Astrocyte (in vitro differentiated cells and primary cell): ENCODE data around the gene RAB11FIP4. TPM values are rescaled to one million over a fixed set of nuclear protein-coding genes. Genes with fewer than 3 reads are reported as not detected.

Experiments used
- DNase-seq: peaks from one replicate; pipeline ENCODE4 v3.0.0-alpha.2; 2010; ENCODE audit warnings: low read depth
- FAIRE-seq: peaks from 2 replicates; lab custom pipeline; 2011; peaks lifted over from hg19 to GRCh38; lab: Jason Lieb, UNC
- H2AFZ ChIP-seq: 2 replicates; pipeline ENCODE4 v1.6.0; 2012; ENCODE audit warnings: low read depth, low read length, inconsistent platforms
- H3K27ac ChIP-seq: 2 replicates; pipeline ENCODE4 v1.5.1; 2011; ENCODE audit warnings: low read depth, low read length, inconsistent platforms
- H3K27me3 ChIP-seq: 2 replicates; pipeline ENCODE4 v1.6.0; 2011; ENCODE audit warnings: low read length, inconsistent platforms; ENCODE audit not compliant: insufficient read depth
- H3K36me3 ChIP-seq: 2 replicates; pipeline ENCODE4 v1.5.1; 2011; ENCODE audit warnings: low read length, inconsistent platforms; ENCODE audit not compliant: insufficient read depth
- H3K4me1 ChIP-seq: 2 replicates; pipeline ENCODE4 v1.5.1; 2011; ENCODE audit warnings: low read length, inconsistent platforms; ENCODE audit not compliant: insufficient read depth
- H3K4me2 ChIP-seq: 2 replicates; pipeline ENCODE4 v1.6.0; 2012; ENCODE audit warnings: low read length, inconsistent platforms
- H3K4me3 ChIP-seq: 2 replicates; pipeline ENCODE4 v1.5.1; 2011; ENCODE audit warnings: low read depth, mild to moderate bottlenecking, low read length, inconsistent platforms; ENCODE audit not compliant: insufficient read depth
- H3K79me2 ChIP-seq: 2 replicates; pipeline ENCODE4 v1.6.0; 2012; ENCODE audit warnings: mild to moderate bottlenecking, low read length, inconsistent platforms; ENCODE audit not compliant: insufficient read depth
- H3K9ac ChIP-seq: 2 replicates; pipeline ENCODE4 v1.6.0; 2012; ENCODE audit warnings: mild to moderate bottlenecking, low read length, inconsistent platforms
- H3K9me3 ChIP-seq: 2 replicates; pipeline ENCODE4 v1.5.1; 2012; ENCODE audit warnings: low read depth, mild to moderate bottlenecking, low read length, inconsistent platforms; ENCODE audit not compliant: insufficient read depth
- H4K20me1 ChIP-seq: 2 replicates; pipeline ENCODE4 v1.6.0; 2012; ENCODE audit warnings: low read length, inconsistent platforms; ENCODE audit not compliant: insufficient read depth
- H3K27ac Mint-ChIP-seq: one replicate; pipeline ENCODE4 v1.8.0; 2021; ENCODE audit warnings: mild to moderate bottlenecking, mixed read lengths; ENCODE audit not compliant: unreplicated experiment
- H3K27me3 Mint-ChIP-seq: one replicate; pipeline ENCODE4 v1.8.0; 2021; ENCODE audit warnings: low read depth, mixed read lengths; ENCODE audit not compliant: unreplicated experiment
- H3K36me3 Mint-ChIP-seq: one replicate; pipeline ENCODE4 v1.8.0; 2021; ENCODE audit warnings: low read depth, mixed read lengths; ENCODE audit not compliant: unreplicated experiment
- H3K4me1 Mint-ChIP-seq: one replicate; pipeline ENCODE4 v1.8.0; 2021; ENCODE audit warnings: low read depth, mixed read lengths; ENCODE audit not compliant: unreplicated experiment
- H3K4me3 Mint-ChIP-seq: one replicate; pipeline ENCODE4 v1.8.0; 2021; ENCODE audit warnings: mild to moderate bottlenecking, moderate library complexity, mixed read lengths; ENCODE audit not compliant: unreplicated experiment
- H3K9me3 Mint-ChIP-seq: one replicate; pipeline ENCODE4 v1.8.0; 2021; ENCODE audit warnings: mild to moderate bottlenecking, mixed read lengths; ENCODE audit not compliant: unreplicated experiment
- CTCF ChIP-seq: IDR thresholded peaks from 2 replicates; pipeline ENCODE4 v1.5.1; 2011; ENCODE audit warnings: low read depth, mild to moderate bottlenecking, inconsistent platforms, low read length, moderate library complexity; ENCODE audit not compliant: insufficient read depth
- EZH2 ChIP-seq: IDR thresholded peaks from 2 replicates; pipeline ENCODE4 v1.6.1; 2012; ENCODE audit warnings: mild to moderate bottlenecking, low read length, inconsistent platforms; ENCODE audit not compliant: insufficient read depth
- total RNA-seq: library from RNA; stranded (reverse); gene quantifications from 2 replicates; pipeline ENCODE4 v1.2.1, GENCODE V29; 2021

The RAB11FIP4 gene
- total RNA-seq, 1 donor from 2014 or later: 4.4 TPM

- peaks cover 10% of the 10 kb centered on the region for H3K4me1 Mint-ChIP-seq
- no peak for FAIRE-seq
- no peak overlapping the region for H3K27ac Mint-ChIP-seq
Measured at GRCh38 chr17:31512104-31512740, 120.7 kb downstream of the RAB11FIP4 start.

GRCh38 chr17:31512796-31513195, 121.3 kb downstream of the RAB11FIP4 start:
- H3K27me3 Mint-ChIP-seq: peaks cover 59% of the 10 kb centered on the region
- H3K4me1 Mint-ChIP-seq: peaks cover 10% of the 10 kb centered on the region
- H3K9me3 Mint-ChIP-seq: peaks cover 3% of the 10 kb centered on the region
- Histone ChIP-seq H3K4me3 (no peak overlapping the region), H3K36me3 (no peaks in the 10 kb centered on the region), H4K20me1 (no peaks in the 10 kb centered on the region), H3K4me2 (no peak overlapping the region), H3K4me1 (peaks cover 6% of the 10 kb centered on the region), H3K9me3 (no peaks in the 10 kb centered on the region), H2AFZ (no peak overlapping the region), H3K79me2 (no peaks in the 10 kb centered on the region), H3K27me3 (peaks cover 2% of the 10 kb centered on the region), H3K9ac (no peak overlapping the region), H3K27ac (no peak overlapping the region)
- no peaks in the 10 kb centered on the region for H3K36me3 Mint-ChIP-seq
- H3K27ac Mint-ChIP-seq: no peak overlapping the region
- FAIRE-seq (no peak), DNase-seq (no peak)
- TF ChIP-seq CTCF (no peak), EZH2 (no peak)
- no peak overlapping the region for H3K4me3 Mint-ChIP-seq

More at GRCh38 chr17:31512104-31512740, 120.7 kb downstream of the RAB11FIP4 start:
- no peak overlapping the region for H2AFZ ChIP-seq
- H3K36me3 ChIP-seq: no peaks in the 10 kb centered on the region
- peaks cover 59% of the 10 kb centered on the region for H3K27me3 Mint-ChIP-seq
- H4K20me1 ChIP-seq: no peaks in the 10 kb centered on the region
- H3K27me3 ChIP-seq: peaks cover 2% of the 10 kb centered on the region
- H3K79me2 ChIP-seq: no peaks in the 10 kb centered on the region
- H3K9ac ChIP-seq: no peak overlapping the region
- H3K27ac ChIP-seq: no peak overlapping the region
- no peaks in the 10 kb centered on the region for H3K36me3 Mint-ChIP-seq
- H3K4me2 ChIP-seq: no peak overlapping the region
- peaks cover 6% of the 10 kb centered on the region for H3K4me1 ChIP-seq
- DNase-seq: no peak
- no peaks in the 10 kb centered on the region for H3K9me3 ChIP-seq
- no peak overlapping the region for H3K4me3 Mint-ChIP-seq
- peaks cover 3% of the 10 kb centered on the region for H3K9me3 Mint-ChIP-seq
- H3K4me3 ChIP-seq: no peak overlapping the region
- TF ChIP-seq EZH2: no peak
- TF ChIP-seq CTCF: no peak

- Mint-ChIP-seq H3K27ac (no peak overlapping the region), H3K4me1 (peaks cover 7% of the 10 kb centered on the region), H3K36me3 (no peaks in the 10 kb centered on the region), H3K9me3 (peaks cover 3% of the 10 kb centered on the region), H3K4me3 (no peak overlapping the region), H3K27me3 (peaks cover 53% of the 10 kb centered on the region)
- H2AFZ ChIP-seq: no peak overlapping the region
- no peak overlapping the region for H3K4me3 ChIP-seq
- H3K36me3 ChIP-seq: no peaks in the 10 kb centered on the region
- no peak for TF ChIP-seq CTCF
- no peak for TF ChIP-seq EZH2
- H4K20me1 ChIP-seq: no peaks in the 10 kb centered on the region
- H3K27me3 ChIP-seq: peaks cover 2% of the 10 kb centered on the region
- H3K9me3 ChIP-seq: no peaks in the 10 kb centered on the region
- peaks cover 6% of the 10 kb centered on the region for H3K4me1 ChIP-seq
- FAIRE-seq (no peak), DNase-seq (no peak)
- H3K27ac ChIP-seq: no peak overlapping the region
- no peaks in the 10 kb centered on the region for H3K79me2 ChIP-seq
- no peak overlapping the region for H3K4me2 ChIP-seq
- H3K9ac ChIP-seq: no peak overlapping the region
Measured at GRCh38 chr17:31513731-31514427, 122.4 kb downstream of the RAB11FIP4 start.
